ENCODE results near the gene GIT2.

Gene GIT2

GRCh38 chr12:109940339-109940923 lies 55.7 kb downstream of the GIT2 start:
- DNase-seq (ENCODE audit: extremely low spot score), result no peak
- TF ChIP-seq FOXM1 (IDR thresholded peaks at IDR 0.05; ENCODE audit: borderline replicate concordance) (no peak), L3MBTL2 (conservative IDR thresholded peaks at IDR 0.05) (no peak), CTBP1 (IDR thresholded peaks at IDR 0.05; ENCODE audit: borderline replicate concordance) (no peak), TARDBP (IDR thresholded peaks at IDR 0.05) (no peak), ARNT (IDR thresholded peaks at IDR 0.05) (no peak), BHLHE40 (IDR thresholded peaks at IDR 0.05; ENCODE audit: borderline replicate concordance) (no peak), SP1 (IDR thresholded peaks at IDR 0.05) (no peak), NFRKB (IDR thresholded peaks at IDR 0.05) (no peak), HDGF (IDR thresholded peaks at IDR 0.05; ENCODE audit: borderline replicate concordance) (no peak), SUZ12 (IDR thresholded peaks at IDR 0.05) (no peak), ZNF384 (IDR thresholded peaks at IDR 0.05) (no peak), LEF1 (IDR thresholded peaks at IDR 0.05; ENCODE audit: borderline replicate concordance) (no peak)
- TF ChIP-seq, protein P1, sequence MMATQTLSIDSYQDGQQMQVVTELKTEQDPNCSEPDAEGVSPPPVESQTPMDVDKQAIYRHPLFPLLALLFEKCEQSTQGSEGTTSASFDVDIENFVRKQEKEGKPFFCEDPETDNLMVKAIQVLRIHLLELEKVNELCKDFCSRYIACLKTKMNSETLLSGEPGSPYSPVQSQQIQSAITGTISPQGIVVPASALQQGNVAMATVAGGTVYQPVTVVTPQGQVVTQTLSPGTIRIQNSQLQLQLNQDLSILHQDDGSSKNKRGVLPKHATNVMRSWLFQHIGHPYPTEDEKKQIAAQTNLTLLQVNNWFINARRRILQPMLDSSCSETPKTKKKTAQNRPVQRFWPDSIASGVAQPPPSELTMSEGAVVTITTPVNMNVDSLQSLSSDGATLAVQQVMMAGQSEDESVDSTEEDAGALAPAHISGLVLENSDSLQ (IDR thresholded peaks at IDR 0.05), result no peak
- POLR2A ChIA-PET, result no interaction called here
- CTCF ChIA-PET, result no interaction called here

- ChIA-PET CTCF (no interaction called here), POLR2A (no interaction called here)
- no peak for DNase-seq (ENCODE audit: extremely low spot score)
- TF ChIP-seq CTBP1 (IDR thresholded peaks at IDR 0.05; ENCODE audit: borderline replicate concordance) (no peak), SUZ12 (IDR thresholded peaks at IDR 0.05) (no peak), LEF1 (IDR thresholded peaks at IDR 0.05; ENCODE audit: borderline replicate concordance) (no peak), ELF4 (IDR thresholded peaks at IDR 0.05) (no peak), SP1 (IDR thresholded peaks at IDR 0.05) (no peak)
- TF ChIP-seq, protein P1 (IDR thresholded peaks at IDR 0.05), result no peak
Measured at GRCh38 chr12:109939504-109939903, 56.7 kb downstream of the GIT2 start.

DNA sequence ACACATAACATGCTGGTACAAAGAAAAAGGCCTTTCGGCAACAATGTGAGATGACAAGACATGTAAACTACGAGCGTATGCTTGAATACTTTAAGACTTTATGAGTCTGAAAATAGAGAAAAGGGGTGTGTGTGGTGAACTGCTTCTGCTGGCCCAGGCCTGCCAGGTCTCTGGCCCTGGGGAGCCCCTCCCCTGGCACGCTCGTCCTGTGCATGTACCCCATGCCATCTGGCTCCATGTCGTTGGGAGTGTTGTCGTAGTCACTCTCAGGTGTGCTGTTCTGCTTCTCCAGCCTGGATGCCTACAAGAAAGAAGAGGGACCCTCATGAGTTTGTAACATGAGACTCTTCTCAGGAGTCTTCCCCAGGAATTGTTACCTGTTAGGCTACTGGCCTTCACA lies 57.2 kb downstream of the GIT2 start:
- TF ChIP-seq SUZ12 (IDR thresholded peaks at IDR 0.05) (no peak), CTBP1 (IDR thresholded peaks at IDR 0.05; ENCODE audit: borderline replicate concordance) (no peak), BHLHE40 (IDR thresholded peaks at IDR 0.05; ENCODE audit: borderline replicate concordance) (no peak), FOXM1 (IDR thresholded peaks at IDR 0.05; ENCODE audit: borderline replicate concordance) (no peak), ARNT (IDR thresholded peaks at IDR 0.05) (no peak), HDGF (IDR thresholded peaks at IDR 0.05; ENCODE audit: borderline replicate concordance) (no peak), ELF4 (IDR thresholded peaks at IDR 0.05) (no peak), FOXA1 (IDR thresholded peaks at IDR 0.05) (no peak), L3MBTL2 (conservative IDR thresholded peaks at IDR 0.05) (no peak), NFRKB (IDR thresholded peaks at IDR 0.05) (no peak), ZNF384 (IDR thresholded peaks at IDR 0.05) (no peak)
- TF ChIP-seq, protein P1 (IDR thresholded peaks at IDR 0.05), result no peak
- DNase-seq (ENCODE audit: extremely low spot score), result no peak
- ChIA-PET CTCF (no interaction called here), POLR2A (no interaction called here)

DNA sequence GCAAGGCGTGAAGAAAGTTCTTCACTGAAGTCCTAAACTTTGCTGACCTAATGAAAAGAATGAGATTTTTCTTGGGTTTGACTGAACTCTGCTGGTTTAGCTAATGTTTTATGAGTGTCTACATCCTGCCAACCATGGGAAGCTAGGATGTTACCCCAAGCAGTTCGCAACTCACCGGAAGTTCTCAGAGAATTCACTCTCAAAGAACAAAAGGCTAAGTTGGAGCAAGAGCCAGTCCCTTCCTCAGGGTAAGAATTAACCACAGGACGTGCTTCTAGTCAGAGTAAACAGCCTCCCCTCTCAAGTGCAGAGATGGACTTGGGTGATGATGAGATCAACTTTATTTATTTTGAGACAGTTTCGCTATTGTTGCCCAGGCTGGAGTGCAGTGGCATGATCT lies 58.8 kb downstream of the GIT2 start:
- no peak for TF ChIP-seq ARNT (IDR thresholded peaks at IDR 0.05)
- TF ChIP-seq LEF1 (IDR thresholded peaks at IDR 0.05; ENCODE audit: borderline replicate concordance), result no peak
- TF ChIP-seq FOXK2 (IDR thresholded peaks at IDR 0.05), result no peak
- no peak for TF ChIP-seq L3MBTL2 (conservative IDR thresholded peaks at IDR 0.05)
- no peak for TF ChIP-seq CTBP1 (IDR thresholded peaks at IDR 0.05; ENCODE audit: borderline replicate concordance)
- TF ChIP-seq ZNF384 (IDR thresholded peaks at IDR 0.05), result no peak
- no peak for TF ChIP-seq FOXM1 (IDR thresholded peaks at IDR 0.05; ENCODE audit: borderline replicate concordance)
- TF ChIP-seq, protein P1 (IDR thresholded peaks at IDR 0.05), result no peak
- TF ChIP-seq SUZ12 (IDR thresholded peaks at IDR 0.05), result no peak
- no peak for TF ChIP-seq TARDBP (IDR thresholded peaks at IDR 0.05)
- no peak for TF ChIP-seq ELF4 (IDR thresholded peaks at IDR 0.05)
- no peak for TF ChIP-seq BHLHE40 (IDR thresholded peaks at IDR 0.05; ENCODE audit: borderline replicate concordance)
- TF ChIP-seq NFRKB (IDR thresholded peaks at IDR 0.05), result no peak
- no peak for TF ChIP-seq SP1 (IDR thresholded peaks at IDR 0.05)
- no peak for TF ChIP-seq FOXA1 (IDR thresholded peaks at IDR 0.05)
- TF ChIP-seq HDGF (IDR thresholded peaks at IDR 0.05; ENCODE audit: borderline replicate concordance), result no peak
- ChIA-PET POLR2A (no interaction called here), CTCF (no interaction called here)
- DNase-seq (ENCODE audit: extremely low spot score), result no peak

- no peak for TF ChIP-seq ARNT (IDR thresholded peaks at IDR 0.05)
- TF ChIP-seq HDGF (IDR thresholded peaks at IDR 0.05; ENCODE audit: borderline replicate concordance), result no peak
- TF ChIP-seq CTBP1 (IDR thresholded peaks at IDR 0.05; ENCODE audit: borderline replicate concordance), result no peak
- TF ChIP-seq BHLHE40 (IDR thresholded peaks at IDR 0.05; ENCODE audit: borderline replicate concordance), result no peak
- no peak for TF ChIP-seq LEF1 (IDR thresholded peaks at IDR 0.05; ENCODE audit: borderline replicate concordance)
- TF ChIP-seq NFRKB (IDR thresholded peaks at IDR 0.05), result no peak
- TF ChIP-seq, protein P1 (IDR thresholded peaks at IDR 0.05), result no peak
- TF ChIP-seq SP1 (IDR thresholded peaks at IDR 0.05), result no peak
- no peak for TF ChIP-seq FOXA1 (IDR thresholded peaks at IDR 0.05)
- TF ChIP-seq FOXM1 (IDR thresholded peaks at IDR 0.05; ENCODE audit: borderline replicate concordance), result no peak
- no peak for TF ChIP-seq SUZ12 (IDR thresholded peaks at IDR 0.05)
- no peak for TF ChIP-seq TARDBP (IDR thresholded peaks at IDR 0.05)
- TF ChIP-seq FOXK2 (IDR thresholded peaks at IDR 0.05), result no peak
- no peak for TF ChIP-seq L3MBTL2 (conservative IDR thresholded peaks at IDR 0.05)
- TF ChIP-seq ELF4 (IDR thresholded peaks at IDR 0.05), result no peak
- no peak for TF ChIP-seq ZNF384 (IDR thresholded peaks at IDR 0.05)
- ChIA-PET CTCF (no interaction called here), POLR2A (no interaction called here)
- no peak for DNase-seq (ENCODE audit: extremely low spot score)
Measured at GRCh38 chr12:109934026-109934425, 62.1 kb downstream of the GIT2 start.

All from HEK293T (cell line).